Astrocyte (in vitro differentiated cells and primary cell): Measurements from ENCODE around the gene ABCC4. TPM values are rescaled to one million over a fixed set of nuclear protein-coding genes. Genes with fewer than 3 reads are reported as not detected.

Experiments
- DNase-seq: peaks from one replicate; pipeline ENCODE4 v3.0.0-alpha.2; 2010; ENCODE audit warnings: low read depth
- FAIRE-seq: peaks from 2 replicates; lab custom pipeline; 2011; peaks lifted over from hg19 to GRCh38; lab: Jason Lieb, UNC
- H2AFZ ChIP-seq: 2 replicates; pipeline ENCODE4 v1.6.0; 2012; ENCODE audit warnings: low read depth, low read length, inconsistent platforms
- H3K27ac ChIP-seq: 2 replicates; pipeline ENCODE4 v1.5.1; 2011; ENCODE audit warnings: low read depth, low read length, inconsistent platforms
- H3K27me3 ChIP-seq: 2 replicates; pipeline ENCODE4 v1.6.0; 2011; ENCODE audit warnings: low read length, inconsistent platforms; ENCODE audit not compliant: insufficient read depth
- H3K36me3 ChIP-seq: 2 replicates; pipeline ENCODE4 v1.5.1; 2011; ENCODE audit warnings: low read length, inconsistent platforms; ENCODE audit not compliant: insufficient read depth
- H3K4me1 ChIP-seq: 2 replicates; pipeline ENCODE4 v1.5.1; 2011; ENCODE audit warnings: low read length, inconsistent platforms; ENCODE audit not compliant: insufficient read depth
- H3K4me2 ChIP-seq: 2 replicates; pipeline ENCODE4 v1.6.0; 2012; ENCODE audit warnings: low read length, inconsistent platforms
- H3K4me3 ChIP-seq: 2 replicates; pipeline ENCODE4 v1.5.1; 2011; ENCODE audit warnings: low read depth, mild to moderate bottlenecking, low read length, inconsistent platforms; ENCODE audit not compliant: insufficient read depth
- H3K79me2 ChIP-seq: 2 replicates; pipeline ENCODE4 v1.6.0; 2012; ENCODE audit warnings: mild to moderate bottlenecking, low read length, inconsistent platforms; ENCODE audit not compliant: insufficient read depth
- H3K9ac ChIP-seq: 2 replicates; pipeline ENCODE4 v1.6.0; 2012; ENCODE audit warnings: mild to moderate bottlenecking, low read length, inconsistent platforms
- H3K9me3 ChIP-seq: 2 replicates; pipeline ENCODE4 v1.5.1; 2012; ENCODE audit warnings: low read depth, mild to moderate bottlenecking, low read length, inconsistent platforms; ENCODE audit not compliant: insufficient read depth
- H4K20me1 ChIP-seq: 2 replicates; pipeline ENCODE4 v1.6.0; 2012; ENCODE audit warnings: low read length, inconsistent platforms; ENCODE audit not compliant: insufficient read depth
- H3K27ac Mint-ChIP-seq: one replicate; pipeline ENCODE4 v1.8.0; 2021; ENCODE audit warnings: mild to moderate bottlenecking, mixed read lengths; ENCODE audit not compliant: unreplicated experiment
- H3K27me3 Mint-ChIP-seq: one replicate; pipeline ENCODE4 v1.8.0; 2021; ENCODE audit warnings: low read depth, mixed read lengths; ENCODE audit not compliant: unreplicated experiment
- H3K36me3 Mint-ChIP-seq: one replicate; pipeline ENCODE4 v1.8.0; 2021; ENCODE audit warnings: low read depth, mixed read lengths; ENCODE audit not compliant: unreplicated experiment
- H3K4me1 Mint-ChIP-seq: one replicate; pipeline ENCODE4 v1.8.0; 2021; ENCODE audit warnings: low read depth, mixed read lengths; ENCODE audit not compliant: unreplicated experiment
- H3K4me3 Mint-ChIP-seq: one replicate; pipeline ENCODE4 v1.8.0; 2021; ENCODE audit warnings: mild to moderate bottlenecking, moderate library complexity, mixed read lengths; ENCODE audit not compliant: unreplicated experiment
- H3K9me3 Mint-ChIP-seq: one replicate; pipeline ENCODE4 v1.8.0; 2021; ENCODE audit warnings: mild to moderate bottlenecking, mixed read lengths; ENCODE audit not compliant: unreplicated experiment
- EZH2 ChIP-seq: IDR thresholded peaks from 2 replicates; pipeline ENCODE4 v1.6.1; 2012; ENCODE audit warnings: mild to moderate bottlenecking, low read length, inconsistent platforms; ENCODE audit not compliant: insufficient read depth
- total RNA-seq: library from RNA; stranded (reverse); gene quantifications from 2 replicates; pipeline ENCODE4 v1.2.1, GENCODE V29; 2021
- TF ChIP-seq, protein P1 (sequence below): IDR thresholded peaks from 2 replicates; pipeline ENCODE4 v1.5.1; 2011; ENCODE audit warnings: low read depth, mild to moderate bottlenecking, inconsistent platforms, low read length, moderate library complexity; ENCODE audit not compliant: insufficient read depth

ABCC4 gene
- total RNA-seq, 1 donor from 2014 or later: 15.6 TPM

DNA sequence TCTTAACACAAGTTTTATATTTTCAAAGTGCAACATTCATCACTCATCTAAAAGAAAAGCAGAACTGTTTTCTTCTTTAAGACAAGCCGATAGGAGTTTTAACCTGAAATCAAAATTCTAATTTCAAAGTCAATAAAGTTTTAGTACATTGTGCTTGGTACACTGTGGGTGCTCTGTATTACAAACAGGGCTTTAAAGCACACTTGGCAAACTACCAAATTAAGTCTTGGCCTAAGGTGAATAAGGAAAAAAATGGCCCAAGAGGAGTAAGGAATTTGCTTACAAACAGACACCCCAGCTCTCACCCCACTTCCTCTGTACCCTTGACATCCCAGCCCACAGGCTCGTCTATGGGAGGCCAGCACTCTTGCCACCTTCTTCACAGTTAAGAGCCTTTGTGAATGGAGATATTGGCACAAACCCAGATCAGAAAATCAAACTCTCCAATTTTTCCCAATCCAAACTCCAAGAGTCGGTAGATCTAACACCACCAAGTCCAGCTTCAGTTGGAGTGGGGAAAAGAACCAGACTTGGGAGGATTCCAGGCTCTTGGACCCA, 66.0 kb downstream of the ABCC4 start:
- no peak overlapping the region for H3K4me2 ChIP-seq
- no peaks in the 10 kb centered on the region for H3K9me3 ChIP-seq
- H3K9ac ChIP-seq: no peak overlapping the region
- H3K79me2 ChIP-seq: no peaks in the 10 kb centered on the region
- peaks cover 3% of the 10 kb centered on the region for H4K20me1 ChIP-seq
- Mint-ChIP-seq H3K4me1 (no peaks in the 10 kb centered on the region), H3K9me3 (no peaks in the 10 kb centered on the region), H3K27me3 (no peaks in the 10 kb centered on the region), H3K27ac (no peak overlapping the region), H3K36me3 (peaks cover 5% of the 10 kb centered on the region), H3K4me3 (no peak overlapping the region)
- DNase-seq (no peak), FAIRE-seq (no peak)
- no peaks in the 10 kb centered on the region for H3K36me3 ChIP-seq
- H2AFZ ChIP-seq: no peak overlapping the region
- H3K27ac ChIP-seq: no peak overlapping the region
- no peaks in the 10 kb centered on the region for H3K4me1 ChIP-seq
- no peaks in the 10 kb centered on the region for H3K27me3 ChIP-seq
- H3K4me3 ChIP-seq: no peak overlapping the region
- no peak for TF ChIP-seq EZH2

DNA sequence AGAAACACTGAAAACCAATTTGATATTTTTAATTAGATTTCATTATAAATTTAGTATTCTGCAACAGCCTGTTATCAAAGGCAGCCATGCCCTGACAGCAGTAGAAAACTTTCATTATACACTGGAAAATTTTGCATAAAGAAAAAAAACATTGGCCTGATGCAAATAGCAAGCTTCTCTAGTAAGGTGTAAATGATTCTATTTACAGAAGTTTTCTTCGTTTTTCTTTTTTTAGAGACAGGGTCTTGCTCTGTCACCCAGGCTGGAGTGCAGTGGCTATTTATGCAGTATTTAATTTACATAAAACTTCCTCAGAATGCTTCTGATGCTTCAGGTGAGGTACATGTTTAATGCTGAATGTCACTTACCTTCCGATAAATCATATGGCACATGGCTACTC, 67.0 kb downstream of the ABCC4 start:
- Histone ChIP-seq H3K27me3 (no peaks in the 10 kb centered on the region), H4K20me1 (peaks cover 3% of the 10 kb centered on the region), H3K79me2 (no peaks in the 10 kb centered on the region), H3K9me3 (no peaks in the 10 kb centered on the region), H3K4me1 (no peaks in the 10 kb centered on the region), H3K4me3 (no peak overlapping the region), H3K36me3 (no peaks in the 10 kb centered on the region), H3K4me2 (no peak overlapping the region), H3K27ac (no peak overlapping the region), H3K9ac (no peak overlapping the region), H2AFZ (no peak overlapping the region)
- no peak overlapping the region for H3K27ac Mint-ChIP-seq
- no peaks in the 10 kb centered on the region for H3K4me1 Mint-ChIP-seq
- no peak for TF ChIP-seq EZH2
- TF ChIP-seq, protein P1, sequence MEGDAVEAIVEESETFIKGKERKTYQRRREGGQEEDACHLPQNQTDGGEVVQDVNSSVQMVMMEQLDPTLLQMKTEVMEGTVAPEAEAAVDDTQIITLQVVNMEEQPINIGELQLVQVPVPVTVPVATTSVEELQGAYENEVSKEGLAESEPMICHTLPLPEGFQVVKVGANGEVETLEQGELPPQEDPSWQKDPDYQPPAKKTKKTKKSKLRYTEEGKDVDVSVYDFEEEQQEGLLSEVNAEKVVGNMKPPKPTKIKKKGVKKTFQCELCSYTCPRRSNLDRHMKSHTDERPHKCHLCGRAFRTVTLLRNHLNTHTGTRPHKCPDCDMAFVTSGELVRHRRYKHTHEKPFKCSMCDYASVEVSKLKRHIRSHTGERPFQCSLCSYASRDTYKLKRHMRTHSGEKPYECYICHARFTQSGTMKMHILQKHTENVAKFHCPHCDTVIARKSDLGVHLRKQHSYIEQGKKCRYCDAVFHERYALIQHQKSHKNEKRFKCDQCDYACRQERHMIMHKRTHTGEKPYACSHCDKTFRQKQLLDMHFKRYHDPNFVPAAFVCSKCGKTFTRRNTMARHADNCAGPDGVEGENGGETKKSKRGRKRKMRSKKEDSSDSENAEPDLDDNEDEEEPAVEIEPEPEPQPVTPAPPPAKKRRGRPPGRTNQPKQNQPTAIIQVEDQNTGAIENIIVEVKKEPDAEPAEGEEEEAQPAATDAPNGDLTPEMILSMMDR: no peak
- FAIRE-seq (no peak), DNase-seq (no peak)
- H3K9me3 Mint-ChIP-seq: no peaks in the 10 kb centered on the region
- no peaks in the 10 kb centered on the region for H3K27me3 Mint-ChIP-seq
- H3K4me3 Mint-ChIP-seq: no peak overlapping the region
- H3K36me3 Mint-ChIP-seq: peaks cover 5% of the 10 kb centered on the region

DNA sequence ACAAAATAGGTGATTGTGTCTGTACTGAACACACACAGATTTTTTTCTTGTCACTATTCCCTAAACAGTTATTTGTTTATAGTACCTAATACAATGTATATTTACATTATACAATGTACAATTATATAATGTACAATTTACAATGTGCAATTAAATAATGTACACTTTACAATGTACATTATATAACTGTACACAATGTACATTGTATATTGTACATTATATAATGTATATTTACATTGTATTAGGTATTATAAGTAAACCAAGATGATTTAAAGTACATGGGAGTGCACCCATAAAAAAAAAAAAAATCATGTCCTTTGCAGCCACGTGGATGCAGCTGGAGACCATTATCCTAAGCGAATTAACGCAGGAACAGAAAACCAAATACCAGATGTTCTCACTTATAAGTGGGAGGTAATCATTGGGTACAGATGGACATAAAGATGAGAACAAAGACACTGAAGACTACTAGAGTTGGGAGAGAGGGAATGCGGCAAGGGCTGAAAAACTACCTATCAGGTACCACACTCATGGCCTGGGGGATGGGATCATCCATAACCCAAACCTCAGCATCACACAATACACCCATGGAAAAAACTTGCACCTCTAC, 68.1 kb downstream of the ABCC4 start:
- Histone ChIP-seq H3K36me3 (no peaks in the 10 kb centered on the region), H3K4me2 (no peak overlapping the region), H3K4me3 (no peak overlapping the region), H2AFZ (no peak overlapping the region), H3K4me1 (no peaks in the 10 kb centered on the region), H3K9me3 (no peaks in the 10 kb centered on the region), H3K27ac (no peak overlapping the region), H3K9ac (no peak overlapping the region), H3K27me3 (no peaks in the 10 kb centered on the region), H3K79me2 (no peaks in the 10 kb centered on the region), H4K20me1 (peaks cover 3% of the 10 kb centered on the region)
- no peaks in the 10 kb centered on the region for H3K4me1 Mint-ChIP-seq
- H3K9me3 Mint-ChIP-seq: no peaks in the 10 kb centered on the region
- peaks cover 5% of the 10 kb centered on the region for H3K36me3 Mint-ChIP-seq
- H3K27me3 Mint-ChIP-seq: no peaks in the 10 kb centered on the region
- TF ChIP-seq, protein P1: no peak
- no peak for TF ChIP-seq EZH2
- no peak overlapping the region for H3K4me3 Mint-ChIP-seq
- no peak overlapping the region for H3K27ac Mint-ChIP-seq
- DNase-seq: no peak
- FAIRE-seq: no peak
